ENCODE results near the gene FRY. TPM values are rescaled to one million over a fixed set of nuclear protein-coding genes. Genes with fewer than 3 reads are reported as not detected.

Gene FRY
- total RNA-seq, 1 donor from 2014 or later, result 4.5 TPM

- H3K36me3 Mint-ChIP-seq (ENCODE audit: low read depth, unreplicated experiment), result no peaks in the 10 kb centered on the region
- peaks cover 3% of the 10 kb centered on the region for H3K4me1 Mint-ChIP-seq (ENCODE audit: unreplicated experiment)
- H3K27me3 Mint-ChIP-seq (ENCODE audit: unreplicated experiment), result no peaks in the 10 kb centered on the region
- peaks cover 10% of the 10 kb centered on the region for H3K9me3 Mint-ChIP-seq (ENCODE audit: unreplicated experiment)
- H3K4me3 Mint-ChIP-seq (ENCODE audit: unreplicated experiment), result no peak overlapping the region
- no peak for DNase-seq (ENCODE audit: low spot score)
- TF ChIP-seq CTCF (IDR thresholded peaks at IDR 0.05; ENCODE audit: unreplicated experiment), result no peak
- no peak overlapping the region for H3K27ac Mint-ChIP-seq (ENCODE audit: unreplicated experiment)
Observed at GRCh38 chr13:32125221-32125689, 93.7 kb downstream of the FRY start.

GRCh38 chr13:32125751-32126150 is 94.2 kb downstream of the FRY start:
- H3K4me1 Mint-ChIP-seq (ENCODE audit: unreplicated experiment), result peaks cover 3% of the 10 kb centered on the region
- no peak overlapping the region for H3K27ac Mint-ChIP-seq (ENCODE audit: unreplicated experiment)
- H3K4me3 Mint-ChIP-seq (ENCODE audit: unreplicated experiment), result no peak overlapping the region
- peaks cover 10% of the 10 kb centered on the region for H3K9me3 Mint-ChIP-seq (ENCODE audit: unreplicated experiment)
- H3K36me3 Mint-ChIP-seq (ENCODE audit: low read depth, unreplicated experiment), result no peaks in the 10 kb centered on the region
- no peak for DNase-seq (ENCODE audit: low spot score)
- no peaks in the 10 kb centered on the region for H3K27me3 Mint-ChIP-seq (ENCODE audit: unreplicated experiment)
- no peak for TF ChIP-seq CTCF (IDR thresholded peaks at IDR 0.05; ENCODE audit: unreplicated experiment)

- no peak overlapping the region for H3K4me3 Mint-ChIP-seq (ENCODE audit: unreplicated experiment)
- no peak for DNase-seq (ENCODE audit: low spot score)
- no peaks in the 10 kb centered on the region for H3K27me3 Mint-ChIP-seq (ENCODE audit: unreplicated experiment)
- H3K4me1 Mint-ChIP-seq (ENCODE audit: unreplicated experiment), result peaks cover 3% of the 10 kb centered on the region
- H3K27ac Mint-ChIP-seq (ENCODE audit: unreplicated experiment), result no peak overlapping the region
- H3K9me3 Mint-ChIP-seq (ENCODE audit: unreplicated experiment), result peaks cover 10% of the 10 kb centered on the region
- no peak for TF ChIP-seq CTCF (IDR thresholded peaks at IDR 0.05; ENCODE audit: unreplicated experiment)
- no peaks in the 10 kb centered on the region for H3K36me3 Mint-ChIP-seq (ENCODE audit: low read depth, unreplicated experiment)
Observed at GRCh38 chr13:32126278-32126677, 94.7 kb downstream of the FRY start.

GRCh38 chr13:32126756-32127155 is 95.2 kb downstream of the FRY start:
- H3K36me3 Mint-ChIP-seq (ENCODE audit: low read depth, unreplicated experiment), result no peaks in the 10 kb centered on the region
- H3K9me3 Mint-ChIP-seq (ENCODE audit: unreplicated experiment), result peaks cover 10% of the 10 kb centered on the region
- no peak for TF ChIP-seq CTCF (IDR thresholded peaks at IDR 0.05; ENCODE audit: unreplicated experiment)
- H3K4me3 Mint-ChIP-seq (ENCODE audit: unreplicated experiment), result no peak overlapping the region
- no peaks in the 10 kb centered on the region for H3K27me3 Mint-ChIP-seq (ENCODE audit: unreplicated experiment)
- no peak overlapping the region for H3K27ac Mint-ChIP-seq (ENCODE audit: unreplicated experiment)
- peaks cover 3% of the 10 kb centered on the region for H3K4me1 Mint-ChIP-seq (ENCODE audit: unreplicated experiment)
- no peak for DNase-seq (ENCODE audit: low spot score)

GRCh38 chr13:32127691-32128090 is 96.1 kb downstream of the FRY start:
- peaks cover 7% of the 10 kb centered on the region for H3K9me3 Mint-ChIP-seq (ENCODE audit: unreplicated experiment)
- DNase-seq (ENCODE audit: low spot score), result no peak
- no peak overlapping the region for H3K27ac Mint-ChIP-seq (ENCODE audit: unreplicated experiment)
- no peaks in the 10 kb centered on the region for H3K36me3 Mint-ChIP-seq (ENCODE audit: low read depth, unreplicated experiment)
- no peak overlapping the region for H3K4me3 Mint-ChIP-seq (ENCODE audit: unreplicated experiment)
- no peaks in the 10 kb centered on the region for H3K27me3 Mint-ChIP-seq (ENCODE audit: unreplicated experiment)
- no peak for TF ChIP-seq CTCF (IDR thresholded peaks at IDR 0.05; ENCODE audit: unreplicated experiment)
- H3K4me1 Mint-ChIP-seq (ENCODE audit: unreplicated experiment), result peaks cover 3% of the 10 kb centered on the region
